IMR-90 (cell line): ENCODE results near the gene DBNDD1. TPM values are rescaled to one million over a fixed set of nuclear protein-coding genes. Genes with fewer than 3 reads are reported as not detected.

Experiments used
- ATAC-seq: fragments of 200-7000 bp; cut with Tn5 transposase; 2 replicates; pipeline ENCODE4 v1.9.1; 2020; ENCODE audit warnings: low read depth, mild to moderate bottlenecking, moderate library complexity
- BruUV-seq: library from RNA; stranded (reverse); fragments of 400-500 nt; replicated peaks from 2 replicates; lab custom pipeline; 2021; lab: Mats Ljungman, UMichigan
- CTCF ChIA-PET: fragments of 300-600 bp; formaldehyde crosslinking; extraction: SDS; loops from one replicate; lab custom pipeline; 2021; ENCODE audit warnings: antibody characterized with exemption; lab: Yijun Ruan, JAX
- POLR2A ChIA-PET: fragments of 300-600 bp; sonication (Branson Sonifier 250); formaldehyde crosslinking; loops from one replicate; lab custom pipeline; 2022; ENCODE audit warnings: antibody characterized with exemption; ENCODE audit not compliant: unreplicated experiment; lab: Charles Lee
- DNase-seq: peaks from one replicate; pipeline ENCODE4 v3.0.0; 2013
- H2AFZ ChIP-seq: replicated peaks from 2 replicates; pipeline ENCODE3; 2013; ENCODE audit warnings: low read length, mild to moderate bottlenecking; ENCODE audit not compliant: poor library complexity
- H2AK5ac ChIP-seq: 2 replicates; pipeline ENCODE4 v1.6.1; 2013; ENCODE audit warnings: low read depth, low read length, inconsistent platforms
- H2AK9ac ChIP-seq: replicated peaks from 2 replicates; pipeline ENCODE3; 2013; ENCODE audit warnings: mild to moderate bottlenecking, low read depth, low read length, moderate library complexity; ENCODE audit not compliant: poor library complexity
- H2BK120ac ChIP-seq: 2 replicates; pipeline ENCODE4 v1.6.1; 2013; ENCODE audit warnings: low read depth, low read length, inconsistent platforms
- H2BK15ac ChIP-seq: 3 replicates; pipeline ENCODE4 v1.6.1; 2013; ENCODE audit warnings: low read depth, low read length, inconsistent platforms
- H2BK20ac ChIP-seq: 2 replicates; pipeline ENCODE4 v1.6.1; 2013; ENCODE audit warnings: low read depth, mild to moderate bottlenecking, inconsistent platforms, low read length, moderate library complexity
- H2BK5ac ChIP-seq: 2 replicates; pipeline ENCODE4 v1.6.1; 2013; ENCODE audit warnings: mild to moderate bottlenecking, low read depth, low read length, inconsistent platforms; ENCODE audit not compliant: poor library complexity, severe bottlenecking
- H3K14ac ChIP-seq: replicated peaks from 2 replicates; pipeline ENCODE4 v1.6.1; 2013; ENCODE audit warnings: low read depth, low read length, inconsistent platforms
- H3K18ac ChIP-seq: 2 replicates; pipeline ENCODE4 v1.6.1; 2013; ENCODE audit warnings: low read depth, low read length, control low read depth
- H3K23ac ChIP-seq: 2 replicates; pipeline ENCODE4 v1.6.1; 2013; ENCODE audit warnings: low read depth, low read length, inconsistent platforms
- H3K27ac ChIP-seq: 2 replicates; pipeline ENCODE4 v1.5.1; 2013; ENCODE audit warnings: mild to moderate bottlenecking, control low read depth, low read length; ENCODE audit not compliant: insufficient read depth
- H3K27me3 ChIP-seq: 2 replicates; pipeline ENCODE4 v1.6.1; 2013; ENCODE audit warnings: low read length; ENCODE audit not compliant: control insufficient read depth, insufficient read depth
- H3K36me3 ChIP-seq: 2 replicates; pipeline ENCODE4 v1.6.1; 2013; ENCODE audit warnings: low read length, mixed read lengths; ENCODE audit not compliant: control insufficient read depth, insufficient read depth
- H3K4ac ChIP-seq: 2 replicates; pipeline ENCODE4 v1.6.1; 2013; ENCODE audit warnings: low read depth, low read length, inconsistent platforms
- H3K4me1 ChIP-seq: 2 replicates; pipeline ENCODE4 v1.6.1; 2013; ENCODE audit warnings: low read length, mixed read lengths; ENCODE audit not compliant: control insufficient read depth, insufficient read depth
- H3K4me2 ChIP-seq: 2 replicates; pipeline ENCODE4 v1.6.1; 2013; ENCODE audit warnings: low read depth, mild to moderate bottlenecking, control low read depth, low read length, moderate library complexity
- H3K4me3 ChIP-seq: 2 replicates; pipeline ENCODE4 v1.5.1; 2013; ENCODE audit warnings: low read depth, mild to moderate bottlenecking, control low read depth, low read length, moderate library complexity; ENCODE audit not compliant: insufficient read depth
- H3K56ac ChIP-seq: 2 replicates; pipeline ENCODE4 v1.6.1; 2013; ENCODE audit warnings: low read length, inconsistent platforms; ENCODE audit not compliant: insufficient read depth; ENCODE audit errors: extremely low read depth
- H3K79me1 ChIP-seq, 2 experiments: 2 replicates each; pipeline ENCODE4 v1.6.1; 2013; ENCODE audit warnings: low read length in 2 of 2, inconsistent platforms in 1 of 2, low read depth in 1 of 2
- H3K9ac ChIP-seq: 2 replicates; pipeline ENCODE4 v1.6.1; 2013; ENCODE audit warnings: low read depth, low read length, control low read depth
- H3K9me1 ChIP-seq: 2 replicates; pipeline ENCODE4 v1.6.1; 2013; ENCODE audit warnings: low read length, inconsistent platforms; ENCODE audit not compliant: insufficient read depth
- H3K9me3 ChIP-seq: 2 replicates; pipeline ENCODE4 v1.6.1; 2013; ENCODE audit warnings: low read length; ENCODE audit not compliant: control insufficient read depth, insufficient read depth
- H4K20me1 ChIP-seq: 2 replicates; pipeline ENCODE4 v1.6.1; 2013; ENCODE audit warnings: low read length, inconsistent platforms; ENCODE audit not compliant: insufficient read depth
- H4K5ac ChIP-seq: 2 replicates; pipeline ENCODE4 v1.6.1; 2013; ENCODE audit warnings: mild to moderate bottlenecking, low read depth, low read length, control low read depth
- H4K8ac ChIP-seq, 2 experiments: 2 replicates each; pipeline ENCODE4 v1.6.1; 2013; ENCODE audit warnings: low read depth in 2 of 2, low read length in 2 of 2, control low read depth in 1 of 2, inconsistent platforms in 1 of 2
- H4K91ac ChIP-seq: 2 replicates; pipeline ENCODE4 v1.6.1; 2013; ENCODE audit warnings: low read depth, low read length, inconsistent platforms; ENCODE audit not compliant: insufficient read depth
- CEBPB ChIP-seq: IDR thresholded peaks from 2 replicates; pipeline ENCODE4 v1.6.1; 2012; ENCODE audit warnings: low read depth, low read length, improper control_type of control experiment
- FOS ChIP-seq: fragments of 150-350 bp; IDR thresholded peaks from 2 replicates; pipeline ENCODE4 v1.6.1; 2016; ENCODE audit warnings: low read depth, low read length
- MAFK ChIP-seq: IDR thresholded peaks from 2 replicates; pipeline ENCODE4 v1.6.1; 2012; ENCODE audit warnings: low read depth, low read length, improper control_type of control experiment
- MAZ ChIP-seq: IDR thresholded peaks from 2 replicates; pipeline ENCODE4 v1.6.1; 2012; ENCODE audit warnings: low read depth, mild to moderate bottlenecking, low read length, improper control_type of control experiment, moderate library complexity, borderline replicate concordance
- NFE2L2 ChIP-seq: fragments of 150-350 bp; IDR thresholded peaks from 2 replicates; pipeline ENCODE4 v1.6.1; 2016; ENCODE audit warnings: low read depth, mild to moderate bottlenecking, low read length
- RCOR1 ChIP-seq: IDR thresholded peaks from 2 replicates; pipeline ENCODE4 v1.6.1; 2012; ENCODE audit warnings: mild to moderate bottlenecking, low read length, improper control_type of control experiment; ENCODE audit not compliant: insufficient replicate concordance
- RFX5 ChIP-seq: IDR thresholded peaks from 2 replicates; pipeline ENCODE4 v1.8.0; 2012; ENCODE audit warnings: low read depth, mild to moderate bottlenecking, low read length, moderate library complexity
- SMC3 ChIP-seq: fragments of 150-350 bp; IDR thresholded peaks from 2 replicates; pipeline ENCODE4 v1.6.1; 2016; ENCODE audit warnings: low read depth, mild to moderate bottlenecking, antibody characterized with exemption, low read length, moderate library complexity
- WGBS, 2 experiments: methylation state at CpG; one replicate each; pipeline versions ENCODE4 v1.1.5 to v1.1.7; 2013; ENCODE audit warnings: missing lambda C conversion rate in 2 of 2; ENCODE audit not compliant: insufficient read length in 1 of 2; ENCODE audit errors: extremely low coverage in 2 of 2; 5-methylcytosine and 5-hydroxymethylcytosine counted together
- dilution Hi-C: fragments of 300-500 bp; cut with HindIII; formaldehyde crosslinking; loops from one replicate; pipeline ENCODE4 v1.14.3; 2018; ENCODE audit warnings: low sequenced_read_pairs; ENCODE audit not compliant: unreplicated experiment
- in situ Hi-C: fragments of 300-500 bp; cut with MboI; formaldehyde crosslinking; loops from 3 replicates; pipeline ENCODE4 v1.14.3; 2019; ENCODE audit warnings: low sequenced_read_pairs, inconsistent platforms, mixed read lengths
- intact Hi-C: fragments of 100-400 bp; cut with micrococcal nuclease; formaldehyde crosslinking; loops from 2 replicates; pipeline ENCODE4 v1.10.0; 2022
- polyA plus RNA-seq, 3 experiments: library from polyadenylated mRNA; depleted of rRNA; stranded (reverse); fragments of >200 nt; gene quantifications; 2 replicates each; pipeline ENCODE4 v1.2.3, GENCODE V29; 2012; ENCODE audit warnings: low replicate concordance in 1 of 3
- total RNA-seq: library from RNA; depleted of rRNA; stranded (reverse); fragments of >200 nt; gene quantifications from 2 replicates; pipeline ENCODE4 v1.2.3, GENCODE V29; 2012
- TF ChIP-seq, protein P1 (sequence below): fragments of 150-350 bp; IDR thresholded peaks from 2 replicates; pipeline ENCODE4 v1.6.1; 2017; ENCODE audit warnings: mild to moderate bottlenecking, antibody characterized with exemption, low read length, low read depth

DBNDD1 gene
- total and polyA plus RNA-seq, 2 of the 4 experiments (the other 2 are of a cell fraction): 3.4 to 23.0 TPM

GRCh38 chr16:90020260-90020837 is 1.1 kb upstream of the DBNDD1 start:
- H3K27ac ChIP-seq: peak overlapping the region; percentile 77
- DNase-seq: peak; percentile 36
- H3K14ac ChIP-seq: peak overlapping the region; percentile 24; the same call in 1 of the 2 replicates
- peak overlapping the region; percentile 2; the same call in 1 of the 2 replicates for H3K23ac ChIP-seq
- ChIA-PET POLR2A (no interaction called here), CTCF (no interaction called here)
- H2BK120ac ChIP-seq: peak overlapping the region; percentile 6
- H4K20me1 ChIP-seq: peaks cover 3% of the 10 kb centered on the region; the same call in 1 of the 2 replicates
- WGBS, 2 experiments: no CpG with 5 or more reads among the region's 9 CpGs
- no peaks in the 10 kb centered on the region for H3K27me3 ChIP-seq
- peak overlapping the region; percentile 22 for H2BK20ac ChIP-seq
- peak overlapping the region; percentile 78 for H2BK5ac ChIP-seq
- peak overlapping the region; percentile 52 for H3K56ac ChIP-seq
- peaks cover 6% of the 10 kb centered on the region for H3K9me1 ChIP-seq
- dilution Hi-C loops (no loop called here), intact Hi-C loops (loop anchor here (2.0 to 10.0 kb wide), 2 partner anchors 48 to 96 kb away; partner anchors contain the start of gene TUBB3), in situ Hi-C loops (loop anchor here (5.0 kb wide), 1 partner anchor 48 kb away; no protein-coding TSS in a partner anchor)
- peaks cover 10% of the 10 kb centered on the region for H3K4me1 ChIP-seq
- peak overlapping the region; percentile 65; the same call in 1 of the 2 replicates for H3K18ac ChIP-seq
- H3K9ac ChIP-seq: peak overlapping the region; percentile 33; the same call in 1 of the 2 replicates
- peak overlapping the region; percentile 12 for H4K91ac ChIP-seq
- peaks cover 7 to 23% of the 10 kb centered on the region in 2 experiments; a peak in 3 of 4 replicates for H3K79me1 ChIP-seq
- H3K4me2 ChIP-seq: peak overlapping the region; percentile 64
- TF ChIP-seq NFE2L2: no peak
- no peak for TF ChIP-seq RFX5
- no peak for TF ChIP-seq CEBPB
- TF ChIP-seq, protein P1, sequence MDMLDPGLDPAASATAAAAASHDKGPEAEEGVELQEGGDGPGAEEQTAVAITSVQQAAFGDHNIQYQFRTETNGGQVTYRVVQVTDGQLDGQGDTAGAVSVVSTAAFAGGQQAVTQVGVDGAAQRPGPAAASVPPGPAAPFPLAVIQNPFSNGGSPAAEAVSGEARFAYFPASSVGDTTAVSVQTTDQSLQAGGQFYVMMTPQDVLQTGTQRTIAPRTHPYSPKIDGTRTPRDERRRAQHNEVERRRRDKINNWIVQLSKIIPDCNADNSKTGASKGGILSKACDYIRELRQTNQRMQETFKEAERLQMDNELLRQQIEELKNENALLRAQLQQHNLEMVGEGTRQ: no peak
- no peak for TF ChIP-seq MAZ
- TF ChIP-seq FOS: no peak
- TF ChIP-seq SMC3: no peak
- TF ChIP-seq RCOR1: no peak
- no peak for TF ChIP-seq MAFK
- no peak overlapping the region for H2AK9ac ChIP-seq
- peak overlapping the region; percentile 54; the same call in 1 of the 3 replicates for H2BK15ac ChIP-seq
- no peaks in the 10 kb centered on the region for H3K36me3 ChIP-seq
- no peak overlapping the region for H3K4me3 ChIP-seq
- H4K5ac ChIP-seq: peak overlapping the region; percentile 51; the same call in 1 of the 2 replicates
- H2AK5ac ChIP-seq: peak overlapping the region; percentile 81; the same call in 1 of the 2 replicates
- H3K4ac ChIP-seq: peak overlapping the region; percentile 68; the same call in 1 of the 2 replicates
- TSS peak; percentile 24 for BruUV-seq
- peak overlapping the region; percentile 4 for H2AFZ ChIP-seq
- ATAC-seq: no peak
- H4K8ac ChIP-seq: peak overlapping the region; percentile 75 to 94
- no peaks in the 10 kb centered on the region for H3K9me3 ChIP-seq
